ENCODE measurements around the gene GOLGA8Q.
"Not testable (repeated sequence)": the region's sequence is repeated elsewhere in the genome, so short reads cannot be mapped to it uniquely, and the experiment has no call there.

The GOLGA8Q gene, protein sequence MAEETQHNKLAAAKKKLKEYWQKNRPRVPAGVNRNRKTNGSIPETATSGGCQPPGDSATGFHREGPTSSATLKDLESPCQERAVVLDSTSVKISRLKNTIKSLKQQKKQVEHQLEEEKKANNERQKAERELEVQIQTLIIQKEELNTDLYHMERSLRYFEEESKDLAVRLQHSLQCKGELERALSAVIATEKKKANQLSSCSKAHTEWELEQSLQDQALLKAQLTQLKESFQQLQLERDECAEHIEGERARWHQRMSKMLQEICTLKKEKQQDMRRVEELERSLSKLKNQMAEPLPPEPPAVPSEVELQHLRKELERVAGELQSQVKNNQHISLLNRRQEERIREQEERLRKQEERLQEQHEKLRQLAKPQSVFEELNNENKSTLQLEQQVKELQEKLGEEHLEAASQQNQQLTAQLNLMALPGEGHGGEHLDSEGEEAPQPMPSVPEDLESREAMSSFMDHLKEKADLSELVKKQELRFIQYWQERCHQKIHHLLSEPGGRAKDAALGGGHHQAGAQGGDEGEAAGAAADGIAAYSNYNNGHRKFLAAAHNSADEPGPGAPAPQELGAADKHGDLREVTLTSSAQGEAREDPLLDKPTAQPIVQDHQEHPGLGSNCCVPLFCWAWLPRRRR

DNA sequence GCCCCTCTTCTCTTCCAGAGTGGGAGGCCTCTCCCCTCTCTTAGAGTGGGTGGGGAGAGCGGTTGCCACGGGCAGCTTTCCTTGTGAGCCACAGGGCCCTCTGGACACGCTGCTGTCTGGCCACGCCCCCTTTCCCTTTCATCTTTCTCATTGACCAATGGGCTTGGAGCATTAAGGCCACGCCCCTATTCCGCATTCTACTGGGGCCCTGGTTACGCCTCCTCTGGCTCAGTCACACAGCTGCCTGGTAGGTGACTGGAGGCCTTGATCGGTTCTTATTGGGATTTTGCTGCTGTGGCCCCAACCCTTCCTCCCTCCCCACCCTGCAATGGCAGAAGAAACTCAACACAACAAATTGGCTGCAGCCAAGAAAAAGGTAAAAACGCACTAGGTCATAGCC lies at the start of gene GOLGA8Q:
Gene GOLGA8Q (plus strand): TSS at position 301 of the 400 bp plus-strand sequence. CDS start 28 bp downstream, at position 329.
- DNase-seq: not testable (repeated sequence)

DNA sequence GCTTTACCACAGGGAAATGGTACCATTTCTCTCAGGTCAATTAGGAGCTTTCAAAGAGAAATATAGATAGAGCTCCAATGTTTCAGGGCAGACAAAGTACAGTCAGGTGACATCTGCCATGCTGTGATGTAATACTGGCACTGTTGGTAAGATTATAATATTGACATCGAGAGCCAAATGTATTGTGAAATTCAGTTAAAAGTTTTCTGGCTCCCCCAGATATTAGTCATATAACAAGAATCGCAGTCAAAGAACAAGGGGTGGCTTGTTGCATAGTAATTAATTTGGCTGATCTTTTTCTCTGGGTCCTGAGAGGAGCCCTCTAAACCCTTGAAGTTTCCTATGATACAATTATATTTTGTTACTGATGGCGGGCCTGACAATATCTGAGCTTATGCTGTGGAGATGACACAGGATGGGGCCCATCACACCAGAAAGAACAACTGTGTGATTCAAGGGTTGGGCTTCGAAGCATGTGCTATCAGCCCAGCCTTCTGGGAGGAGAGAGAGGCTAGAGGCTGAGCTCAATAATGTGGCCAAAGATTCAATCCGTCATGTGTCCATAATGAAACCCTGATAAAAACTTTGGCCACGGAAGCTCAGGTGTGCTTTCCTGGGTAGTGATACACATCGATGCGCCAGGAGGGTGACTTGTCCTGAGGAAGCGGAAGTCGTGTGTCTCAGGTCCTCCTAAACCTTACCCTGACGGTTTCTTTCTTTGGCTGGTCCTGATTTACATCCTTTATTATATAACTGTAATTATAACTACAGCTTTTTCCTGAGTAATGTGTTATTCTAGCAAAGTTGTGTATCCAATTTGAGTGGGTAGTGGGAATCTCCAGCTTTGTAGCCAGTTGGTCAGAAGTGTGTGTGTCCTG lies 48.7 kb upstream of the GOLGA8Q start:
- not testable (repeated sequence) for DNase-seq

DNA sequence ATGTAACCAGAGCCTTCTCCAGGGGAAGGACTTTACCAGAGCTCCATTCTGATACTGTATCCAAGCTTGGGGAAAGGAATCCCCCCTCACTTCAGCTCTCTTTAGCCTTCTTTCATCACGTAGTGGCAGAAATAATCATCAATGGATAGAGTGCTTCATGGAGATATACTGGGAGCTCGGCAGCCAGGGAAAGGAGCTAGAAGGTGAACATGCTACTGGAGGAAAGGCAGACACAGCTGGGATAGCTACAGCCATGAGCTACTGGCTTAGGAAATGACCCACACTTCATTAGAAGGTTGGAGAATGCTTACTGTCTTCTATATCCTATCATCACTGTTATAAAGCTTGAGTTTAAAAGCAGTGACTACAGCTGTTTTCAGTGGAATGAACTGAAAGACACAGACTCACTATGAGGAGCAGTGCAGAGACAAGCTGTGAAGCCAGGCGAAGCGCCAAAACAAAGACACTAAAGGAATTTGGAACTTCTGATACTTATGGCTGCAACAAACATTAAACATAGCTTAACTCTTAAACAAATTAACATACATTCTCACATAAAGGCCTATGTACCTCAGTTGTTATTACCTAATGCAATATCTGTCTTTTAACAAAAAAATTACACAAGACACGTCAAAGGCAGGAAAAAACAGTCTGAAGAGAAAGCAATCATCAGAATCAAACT lies 47.5 kb upstream of the GOLGA8Q start:
- DNase-seq: not testable (repeated sequence)

DNA sequence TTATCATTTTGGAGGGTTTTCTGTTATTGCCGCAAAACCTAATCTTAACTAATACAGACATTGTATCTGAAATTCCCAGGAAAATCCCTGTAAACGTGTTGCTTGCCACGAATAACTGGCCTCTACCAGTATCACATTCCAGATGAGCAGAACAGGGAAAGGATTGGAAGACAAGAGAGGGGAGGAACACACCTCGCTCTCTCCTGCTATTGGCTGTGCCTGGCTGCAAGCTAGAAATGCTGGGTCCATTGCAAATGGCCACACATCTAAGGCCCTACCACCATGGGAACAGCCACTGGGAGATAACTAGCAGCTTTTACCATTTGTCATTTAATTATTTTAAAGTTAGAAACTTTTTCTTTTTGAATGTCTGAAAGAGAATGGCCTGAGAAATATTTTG lies 37.3 kb upstream of the GOLGA8Q start:
- DNase-seq: not testable (repeated sequence)

DNA sequence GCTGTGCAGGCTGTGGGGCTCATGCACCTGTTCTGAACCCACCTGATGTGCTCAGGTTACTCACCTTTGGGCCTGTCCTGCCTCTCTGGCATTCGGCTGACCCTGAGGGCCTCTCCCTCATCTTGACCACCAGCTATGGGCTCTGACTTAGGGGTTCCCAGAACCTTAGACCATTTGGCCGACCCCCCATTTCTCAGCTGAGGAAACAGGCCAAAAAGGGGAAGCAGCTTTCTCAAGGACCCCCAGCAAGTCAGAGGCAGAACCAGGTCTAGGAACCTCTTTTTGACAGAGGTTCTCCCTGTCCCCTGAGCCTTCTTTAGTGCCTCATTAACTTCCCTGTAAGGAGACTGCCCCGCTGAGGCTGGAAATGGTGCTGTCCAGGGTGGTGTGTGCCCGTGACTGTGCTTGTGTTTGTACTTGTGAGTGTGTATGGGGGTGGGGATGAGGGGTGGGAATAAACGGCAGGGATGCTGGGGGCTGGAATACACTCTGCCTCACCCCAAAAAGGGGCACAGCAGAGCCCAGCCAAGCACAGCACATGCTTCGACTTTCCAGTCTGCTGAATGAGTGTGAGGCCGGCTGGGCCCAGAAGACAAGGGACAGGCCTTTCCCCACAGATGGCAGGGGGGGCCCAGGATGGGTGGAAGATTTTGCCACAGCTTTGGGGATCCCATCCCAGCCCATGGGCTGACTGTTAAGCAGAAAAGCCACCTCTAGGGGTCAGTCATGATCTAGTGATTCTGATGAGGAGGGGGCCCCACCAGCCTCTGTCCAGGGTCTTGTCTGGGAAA lies 28.2 kb upstream of the GOLGA8Q start:
- DNase-seq: not testable (repeated sequence)

DNA sequence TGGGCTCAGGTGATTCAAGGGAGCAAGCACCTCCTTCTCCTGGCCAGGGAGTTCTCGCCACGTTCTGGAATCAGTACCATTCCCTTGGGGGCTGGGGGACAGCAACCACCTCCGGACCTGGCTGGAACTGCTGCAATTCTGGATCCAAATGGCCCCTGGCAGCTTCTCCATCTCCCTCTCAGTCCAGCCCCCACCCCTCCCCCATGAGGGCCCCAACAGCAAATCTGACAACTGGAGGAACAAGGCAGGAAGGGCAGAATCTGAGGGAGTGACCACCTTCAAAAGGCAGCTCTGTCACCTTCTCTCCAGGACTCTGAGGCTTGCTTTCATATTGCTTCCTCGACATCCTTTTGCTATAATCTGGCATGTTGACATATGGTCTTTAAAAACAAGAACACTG lies 25.9 kb upstream of the GOLGA8Q start:
- DNase-seq: not testable (repeated sequence)

DNA sequence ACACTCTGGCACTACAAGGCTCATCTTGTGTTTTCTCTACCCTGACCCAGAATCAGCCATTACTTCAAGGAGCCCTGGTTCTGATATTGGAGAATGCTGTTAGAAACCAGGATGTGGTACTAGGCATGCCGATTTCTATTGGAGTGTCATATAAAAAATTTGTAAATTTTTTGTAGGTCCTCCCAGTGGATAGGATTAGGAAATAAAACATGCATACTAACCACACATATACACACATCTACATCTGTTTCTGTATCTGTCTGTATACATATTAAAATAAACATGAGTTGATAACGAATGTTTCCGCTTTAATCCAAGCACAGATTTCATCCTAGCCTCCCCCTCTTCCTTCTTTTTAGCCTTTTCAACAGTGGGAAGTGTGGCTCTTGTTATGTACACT lies 22.8 kb upstream of the GOLGA8Q start:
- DNase-seq: not testable (repeated sequence)

DNA sequence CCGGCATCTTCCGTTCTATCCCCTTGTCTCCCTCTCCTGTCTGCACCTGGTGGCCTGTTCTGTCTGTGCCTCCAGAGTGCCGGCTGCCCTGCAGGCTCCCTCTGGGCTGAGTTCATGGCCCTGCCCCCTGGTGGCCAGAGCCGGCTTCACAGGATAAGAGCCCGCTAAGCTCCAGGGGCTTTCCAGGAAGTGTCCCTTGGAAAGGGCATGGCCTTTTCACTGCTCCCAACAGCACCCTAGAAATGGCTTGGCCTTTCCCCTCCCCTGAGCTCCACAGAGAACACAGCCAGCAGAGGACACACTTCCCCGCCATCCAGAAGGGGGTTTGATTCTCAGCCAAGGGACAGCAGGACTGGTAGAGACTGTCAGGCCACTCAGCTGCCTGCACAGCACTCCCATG lies 15.1 kb downstream of the GOLGA8Q start:
- not testable (repeated sequence) for DNase-seq

DNA sequence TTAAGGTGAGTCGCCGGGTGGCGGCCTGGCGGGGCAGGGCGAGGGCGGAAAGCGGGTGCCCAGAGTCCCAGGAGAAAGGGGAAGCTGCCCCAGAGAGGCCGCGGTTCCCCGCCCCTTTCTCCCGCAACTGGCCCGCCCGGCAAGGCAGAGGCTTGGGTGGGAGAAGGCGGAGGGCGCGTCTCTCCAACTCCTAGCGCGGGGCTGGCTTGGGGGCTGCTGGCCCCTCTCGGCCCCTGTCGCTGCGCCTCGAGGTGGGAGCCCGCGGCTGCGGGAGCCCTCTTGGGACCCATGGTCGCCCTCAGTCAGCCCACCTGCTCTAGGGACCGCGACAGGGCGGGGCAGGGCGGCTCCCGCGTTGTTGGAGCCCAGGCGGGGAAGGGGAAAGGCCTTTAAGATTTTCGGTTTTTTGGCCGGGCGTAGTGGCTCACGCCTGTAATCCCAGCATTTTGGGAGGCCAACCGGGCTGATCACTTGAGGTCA lies 21.2 kb downstream of the GOLGA8Q start:
- DNase-seq: not testable (repeated sequence)

DNA sequence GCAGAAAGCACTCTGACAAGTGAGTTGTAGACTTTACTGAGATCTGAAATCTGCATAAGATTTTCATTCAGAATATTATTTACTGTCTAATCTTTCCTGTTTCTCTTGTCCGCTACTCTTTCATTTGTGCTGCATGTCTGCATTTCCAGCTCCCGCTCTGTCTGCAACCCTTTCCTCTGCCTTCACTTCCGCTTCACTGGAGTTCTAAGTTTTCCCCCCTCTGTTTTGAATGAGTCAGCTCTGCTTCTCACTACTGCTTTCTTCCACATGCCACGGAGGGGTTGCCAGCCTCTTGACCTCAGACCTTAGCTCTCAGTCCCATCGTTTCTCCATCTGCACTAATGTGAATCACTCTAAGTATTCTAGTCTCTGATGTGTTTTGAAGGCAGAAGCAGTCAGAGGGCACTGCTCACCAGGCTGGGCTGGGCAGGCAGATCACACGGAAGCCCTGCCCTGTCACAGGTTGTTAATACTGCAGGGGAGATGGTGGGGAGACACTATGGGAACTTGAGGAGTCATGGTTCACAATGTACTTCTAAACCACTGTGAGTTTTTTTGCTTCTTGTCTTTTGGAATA lies 27.6 kb downstream of the GOLGA8Q start:
- DNase-seq: not testable (repeated sequence)

DNA sequence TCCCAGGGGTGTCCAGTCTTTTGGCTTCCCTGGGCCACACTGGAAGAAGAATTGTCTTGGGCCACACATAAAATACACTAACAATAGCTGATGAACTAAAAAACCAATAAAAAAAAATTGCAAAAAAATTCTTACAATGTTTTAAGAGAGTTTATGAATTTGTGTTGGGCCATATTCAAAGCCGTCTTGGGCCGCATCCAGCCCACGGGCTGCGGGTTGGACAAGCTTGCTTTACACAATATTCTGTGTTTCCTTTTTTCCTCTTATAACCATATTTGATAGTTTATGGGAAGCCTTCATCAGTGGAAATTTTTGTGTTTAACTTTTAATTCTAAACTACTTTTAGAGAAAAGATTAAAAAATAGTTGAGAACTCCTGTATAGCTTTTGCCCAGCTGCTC lies 28.9 kb downstream of the GOLGA8Q start:
- DNase-seq: not testable (repeated sequence)

DNA sequence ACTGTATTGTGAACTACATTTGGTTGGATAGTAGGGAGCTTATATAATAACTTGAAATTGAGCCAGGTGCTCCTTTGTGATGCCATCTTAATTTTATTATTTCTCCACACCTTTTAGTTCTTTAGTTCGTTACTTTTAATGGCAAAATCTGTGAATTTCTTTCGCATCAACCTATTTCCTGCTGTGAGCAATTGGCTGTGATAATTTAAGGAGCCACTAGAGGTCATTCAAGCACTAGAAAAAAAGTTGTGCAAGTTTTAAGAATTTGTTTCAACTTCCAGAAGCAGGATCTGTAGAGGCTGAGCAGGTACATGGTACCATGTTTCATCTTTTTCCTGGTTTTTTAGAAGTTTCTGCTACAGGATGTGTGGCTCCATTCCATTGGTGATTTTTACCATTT lies 47.1 kb downstream of the GOLGA8Q start:
- DNase-seq: not testable (repeated sequence)

DNA sequence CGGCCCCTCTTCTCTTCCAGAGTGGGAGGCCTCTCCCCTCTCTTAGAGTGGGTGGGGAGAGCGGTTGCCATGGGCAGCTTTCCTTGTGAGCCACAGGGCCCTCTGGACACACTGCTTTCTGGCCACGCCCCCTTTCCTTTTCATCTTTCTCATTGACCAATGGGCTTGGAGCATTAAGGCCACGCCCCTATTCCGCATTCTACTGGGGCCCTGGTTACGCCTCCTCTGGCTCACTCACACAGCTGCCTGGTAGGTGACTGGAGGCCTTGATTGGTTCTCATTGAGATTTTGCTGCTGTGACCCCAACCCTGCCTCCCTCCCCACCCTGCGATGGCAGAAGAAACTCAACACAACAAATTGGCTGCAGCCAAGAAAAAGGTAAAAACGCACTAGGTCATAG lies 51.9 kb downstream of the GOLGA8Q start, which contains the start of gene GOLGA8H:
Gene GOLGA8H (plus strand): TSS at position 233 of the 400 bp plus-strand sequence. CDS start 98 bp downstream, at position 331.
- DNase-seq: not testable (repeated sequence)
